ENCODE data around the gene ARID1B. TPM values are rescaled to one million over a fixed set of nuclear protein-coding genes. Genes with fewer than 3 reads are reported as not detected.

The ARID1B gene
- total and polyA plus RNA-seq, 10 of the 15 experiments (the other 5 are each of a cell fraction or from before 2014, with no cell fraction given), result 24.7 to 133 (median 54.6) TPM

GRCh38 chr6:157055863-157056262, 278.7 kb downstream of the ARID1B start:
- no peak overlapping the region for H3K9ac ChIP-seq (ENCODE audit: control insufficient read depth, insufficient read depth, low read length)
- BruUV-seq (replicated peaks), result no TSS peak
- H3K9me3 ChIP-seq (replicated peaks; ENCODE audit: control insufficient read depth, insufficient read depth, low read length), result no peaks in the 10 kb centered on the region; the same call in 2 of the 3 replicates
- no peak overlapping the region for H3K27ac ChIP-seq (ENCODE audit: control insufficient read depth, insufficient read depth)
- TF ChIP-seq EP300 (IDR thresholded peaks at IDR 0.05; ENCODE audit: borderline replicate concordance in 1 of 2, control insufficient read depth in 1 of 2, low read depth in 2 of 2, low read length in 2 of 2), result no peak
- no peak for TF ChIP-seq ASH2L (IDR thresholded peaks at IDR 0.05; ENCODE audit: borderline replicate concordance, low read depth)
- no peak for TF ChIP-seq IKZF2 (IDR thresholded peaks at IDR 0.05)
- no peak for TF ChIP-seq MTA3 (IDR thresholded peaks at IDR 0.05; ENCODE audit: borderline replicate concordance, low read length)
- no peak for TF ChIP-seq PBX3 (IDR thresholded peaks at IDR 0.05; ENCODE audit: insufficient replicate concordance, low read depth, low read length)
- intact Hi-C loops (cut with micrococcal nuclease; ENCODE audit: unreplicated experiment) (loop anchor here (1.0 kb wide), 1 partner anchor 9 kb away; no protein-coding TSS in a partner anchor), in situ Hi-C loops (cut with MboI) (no loop called here)
- peaks cover 0 to 2% of the 10 kb centered on the region in 2 experiments; a peak in 1 of 4 replicates for H3K36me3 ChIP-seq (ENCODE audit: control insufficient read depth in 2 of 2, insufficient read depth in 2 of 2, low read length in 1 of 2)
- H3K27me3 ChIP-seq (replicated peaks in 1 of 2; ENCODE audit: control insufficient read depth in 2 of 2, insufficient read depth in 2 of 2, low read length in 1 of 2), result no peaks in the 10 kb centered on the region
- no peak for ATAC-seq
- H2AFZ ChIP-seq (ENCODE audit: control insufficient read depth, low read depth, low read length), result no peak overlapping the region
- CTCF ChIA-PET, result interaction anchor here (1.2 kb wide), 1 partner anchor 9 kb away, joined by 5 read pairs; no protein-coding TSS in a partner anchor
- no peak overlapping the region for H3K4me2 ChIP-seq (ENCODE audit: control insufficient read depth, insufficient read depth)
- FAIRE-seq, result no peak
- no peak for DNase-seq (ENCODE audit: low read depth, low spot score)
- RAD21 ChIA-PET (ENCODE audit: unreplicated experiment), result interaction anchor here (1.1 kb wide), 1 partner anchor 10 kb away, joined by 4 read pairs; no protein-coding TSS in a partner anchor
- H3K4me1 ChIP-seq (ENCODE audit: control insufficient read depth, insufficient read depth, low read length), result peaks cover 15% of the 10 kb centered on the region
- peaks cover 4% of the 10 kb centered on the region for H4K20me1 ChIP-seq (ENCODE audit: control insufficient read depth, insufficient read depth)
- POLR2A ChIA-PET, result no interaction called here
- WGBS (ENCODE audit: insufficient coverage, insufficient replicate concordance, low lambda C conversion rate, missing lambda C conversion rate), result 98% methylated on average over 3 of the region's 3 CpGs
- SMC1A ChIA-PET (ENCODE audit: uncharacterized antibody, unreplicated experiment), result interaction anchor here (0.6 to 1.6 kb wide), 6 partner anchors 10 to 80 kb away, joined by 3 to 6 read pairs (median 5); no protein-coding TSS in a partner anchor
- H3K79me2 ChIP-seq (ENCODE audit: control insufficient read depth, insufficient read depth, low read length), result peaks cover 9% of the 10 kb centered on the region
- no peak overlapping the region for H3K4me3 ChIP-seq

All from GM12878 (cell line).